HepG2 (cell line): ENCODE results near the gene RABL6. TPM values are rescaled to one million over a fixed set of nuclear protein-coding genes. Genes with fewer than 3 reads are reported as not detected.
A peak's percentile ranks its signal among the peaks of the same experiment; 100 is the strongest.

Experiments used
- BHLHE40 ChIP-seq: IDR thresholded peaks from 2 replicates; pipeline ENCODE4 v1.6.1; 2011; ENCODE audit warnings: low read length, improper control_type of control experiment
- BORCS8-MEF2B ChIP-seq: sonication (generic); formaldehyde crosslinking; IDR thresholded peaks from 2 replicates; pipeline ENCODE4 v1.8.0; 2022; ENCODE audit warnings: mild to moderate bottlenecking, missing genetic modification reagents
- FOXP4 ChIP-seq: sonication (generic); formaldehyde crosslinking; IDR thresholded peaks from 2 replicates; pipeline ENCODE4 v1.4.0; 2020; ENCODE audit warnings: missing genetic modification reagents
- GATA4 ChIP-seq: sonication (generic); IDR thresholded peaks from 2 replicates; pipeline ENCODE4 v1.6.1; 2016; ENCODE audit warnings: antibody characterized with exemption, low read depth, borderline replicate concordance
- HDAC2 ChIP-seq: sonication (generic); formaldehyde crosslinking; IDR thresholded peaks from 2 replicates; pipeline ENCODE4 v1.4.0; 2020; ENCODE audit warnings: missing genetic modification reagents
- MXI1 ChIP-seq: IDR thresholded peaks from 3 replicates; pipeline ENCODE4 v1.6.1; 2012; ENCODE audit warnings: low read depth, low read length, inconsistent platforms, borderline replicate concordance
- NFKBIZ ChIP-seq: IDR thresholded peaks from 2 replicates; pipeline ENCODE4 v1.6.1; 2018; ENCODE audit warnings: missing genetic modification reagents, missing compliant biosample characterization
- RFXAP ChIP-seq: sonication (generic); formaldehyde crosslinking; IDR thresholded peaks from 2 replicates; pipeline ENCODE4 v1.4.0; 2020; ENCODE audit warnings: missing genetic modification reagents, borderline replicate concordance
- TP53 ChIP-seq: sonication (generic); formaldehyde crosslinking; conservative IDR thresholded peaks from 2 replicates; pipeline ENCODE4 v1.4.0; 2020; ENCODE audit warnings: missing genetic modification reagents
- ZBTB7A ChIP-seq: sonication (generic); formaldehyde crosslinking; IDR thresholded peaks from 2 replicates; pipeline ENCODE4 v1.8.0; 2022; ENCODE audit warnings: mild to moderate bottlenecking, missing genetic modification reagents
- ZFX ChIP-seq: sonication (generic); formaldehyde crosslinking; IDR thresholded peaks from 2 replicates; pipeline ENCODE4 v1.4.0; 2020; ENCODE audit warnings: mild to moderate bottlenecking, low read depth, missing genetic modification reagents, moderate library complexity
- ZNF564 ChIP-seq: sonication (generic); formaldehyde crosslinking; IDR thresholded peaks from 2 replicates; pipeline ENCODE4 v1.8.1; 2023; ENCODE audit warnings: mild to moderate bottlenecking, missing genetic modification reagents
- polyA plus RNA-seq, 8 experiments: library from polyadenylated mRNA; depleted of rRNA in 3 of 8; stranded (reverse) in 7 of 8; unstranded in 1 of 8; fragments of >200 nt; fragmentation: Illumina TruSeq in 4 of 8; extraction: Trizol in 4 of 8; gene quantifications; 2 replicates each; pipeline versions ENCODE4 v1.2.1 to v1.2.3, GENCODE V29; 2011 to 2016; ENCODE audit warnings: low read depth in 4 of 8, missing spikeins in 1 of 8, mixed read lengths in 1 of 8; ENCODE audit not compliant: insufficient read depth in 1 of 8
- total RNA-seq, 5 experiments: library from RNA; depleted of rRNA; stranded (reverse); fragments of >200 nt; fragmentation: Illumina TruSeq; extraction: Trizol; gene quantifications; 2 replicates each; pipeline ENCODE4 v1.2.3, GENCODE V29; 2016; ENCODE audit warnings: low read depth in 1 of 5
- TF ChIP-seq, protein P1 (sequence below): sonication (generic); formaldehyde crosslinking; IDR thresholded peaks from 2 replicates; pipeline ENCODE4 v1.4.0; 2020; ENCODE audit warnings: mild to moderate bottlenecking, low read depth, missing genetic modification reagents
- TF ChIP-seq, protein P2 (sequence below): sonication (generic); formaldehyde crosslinking; IDR thresholded peaks from 2 replicates; pipeline ENCODE4 v1.8.0; 2022; ENCODE audit warnings: missing genetic modification reagents, mild to moderate bottlenecking, inconsistent platforms, borderline replicate concordance
- TF ChIP-seq, protein P3 (sequence below), 2 experiments: sonication (generic) in 1 of 2; formaldehyde crosslinking in 1 of 2; IDR thresholded peaks; 2 replicates each; pipeline versions ENCODE4 v1.4.0 to v1.6.1; 2018 to 2020; ENCODE audit warnings: missing genetic modification reagents in 2 of 2, borderline replicate concordance in 1 of 2, low read depth in 1 of 2, mild to moderate bottlenecking in 1 of 2, missing biosample characterization in 1 of 2

The RABL6 gene
- total and polyA plus RNA-seq, 2 of the 13 experiments (the other 11 are each of a cell fraction or from before 2014, with no cell fraction given) = 81.5 to 125 TPM

DNA sequence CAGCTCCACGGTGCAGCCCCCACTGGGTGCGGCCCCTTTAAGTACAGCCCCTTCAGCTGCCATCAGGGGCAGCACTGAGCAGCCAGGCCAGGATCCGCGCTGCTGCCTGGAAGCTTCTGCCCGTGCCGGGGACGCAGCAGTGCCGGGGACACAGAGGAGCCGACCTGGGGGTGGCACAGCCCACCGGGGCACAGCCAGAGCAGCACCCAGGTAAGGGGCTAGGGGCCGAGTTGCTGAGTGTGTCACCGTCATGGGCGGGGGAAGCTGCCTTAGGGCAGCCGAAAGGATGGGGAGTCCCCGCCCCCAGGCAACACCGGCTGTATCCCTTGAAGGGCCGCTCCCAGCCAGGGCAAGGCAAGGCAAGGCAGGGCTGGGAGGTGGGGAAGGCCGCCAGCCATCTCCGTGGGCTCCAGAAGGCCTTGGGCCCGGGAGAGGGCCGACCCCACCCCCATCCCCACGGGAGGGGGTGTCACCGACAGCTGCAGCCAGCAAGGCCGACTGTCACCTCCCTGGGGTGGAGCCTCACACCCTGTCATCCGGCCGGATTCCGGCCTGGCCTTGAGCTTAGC lies 34.7 kb downstream of the RABL6 start, which contains the start of gene AJM1 (continued):
- TF ChIP-seq NFKBIZ = 0 out of 2 replicates have a peak, but pooled peaks have one; percentile 16
- TF ChIP-seq HDAC2 (CRISPR knock-in tag) = peak; percentile 61
- TF ChIP-seq, protein P1, sequence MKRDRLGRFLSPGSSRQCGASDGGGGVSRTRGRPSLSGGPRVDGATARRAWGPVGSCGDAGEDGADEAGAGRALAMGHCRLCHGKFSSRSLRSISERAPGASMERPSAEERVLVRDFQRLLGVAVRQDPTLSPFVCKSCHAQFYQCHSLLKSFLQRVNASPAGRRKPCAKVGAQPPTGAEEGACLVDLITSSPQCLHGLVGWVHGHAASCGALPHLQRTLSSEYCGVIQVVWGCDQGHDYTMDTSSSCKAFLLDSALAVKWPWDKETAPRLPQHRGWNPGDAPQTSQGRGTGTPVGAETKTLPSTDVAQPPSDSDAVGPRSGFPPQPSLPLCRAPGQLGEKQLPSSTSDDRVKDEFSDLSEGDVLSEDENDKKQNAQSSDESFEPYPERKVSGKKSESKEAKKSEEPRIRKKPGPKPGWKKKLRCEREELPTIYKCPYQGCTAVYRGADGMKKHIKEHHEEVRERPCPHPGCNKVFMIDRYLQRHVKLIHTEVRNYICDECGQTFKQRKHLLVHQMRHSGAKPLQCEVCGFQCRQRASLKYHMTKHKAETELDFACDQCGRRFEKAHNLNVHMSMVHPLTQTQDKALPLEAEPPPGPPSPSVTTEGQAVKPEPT (CRISPR knock-in tag) = peak; percentile 44; the same call in 1 of the 2 replicates
- peak; percentile 51; the same call in 1 of the 2 replicates for TF ChIP-seq BORCS8-MEF2B (CRISPR knock-in tag)
- TF ChIP-seq GATA4 = 0 out of 2 replicates have a peak, but pooled peaks have one; percentile 14
- peak; percentile 75; the same call in 1 of the 2 replicates for TF ChIP-seq TP53 (CRISPR knock-in tag)
- TF ChIP-seq MXI1 = peak; percentile 66; the same call in 1 of the 3 replicates
- TF ChIP-seq, protein P2, sequence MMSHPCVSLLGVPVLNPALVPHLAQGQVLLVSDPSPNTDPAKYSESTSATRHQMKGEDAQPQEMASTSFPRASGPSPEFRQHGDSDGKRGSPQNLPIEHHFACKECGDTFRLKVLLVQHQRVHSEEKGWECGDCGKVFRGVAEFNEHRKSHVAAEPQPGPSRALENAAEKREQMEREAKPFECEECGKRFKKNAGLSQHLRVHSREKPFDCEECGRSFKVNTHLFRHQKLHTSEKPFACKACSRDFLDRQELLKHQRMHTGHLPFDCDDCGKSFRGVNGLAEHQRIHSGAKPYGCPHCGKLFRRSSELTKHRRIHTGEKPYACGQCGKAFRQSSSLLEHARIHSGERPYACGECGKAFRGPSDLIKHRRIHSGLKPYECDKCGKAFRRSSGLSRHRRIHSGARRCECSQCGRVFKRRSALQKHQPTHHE (CRISPR knock-in tag) = 0 out of 2 replicates have a peak, but pooled peaks have one; percentile 72
- 0 out of 2 replicates have a peak, but pooled peaks have one; percentile 55 for TF ChIP-seq RFXAP (CRISPR knock-in tag)
- peak; percentile 65; the same call in 1 of the 2 replicates for TF ChIP-seq ZNF564 (CRISPR knock-in tag)
- 0 out of 2 replicates have a peak, but pooled peaks have one; percentile 39 for TF ChIP-seq ZBTB7A (CRISPR knock-in tag)
- TF ChIP-seq BHLHE40 = peak; percentile 59; the same call in 1 of the 2 replicates
- TF ChIP-seq ZFX (CRISPR knock-in tag) = peak; percentile 83
- TF ChIP-seq, protein P3, sequence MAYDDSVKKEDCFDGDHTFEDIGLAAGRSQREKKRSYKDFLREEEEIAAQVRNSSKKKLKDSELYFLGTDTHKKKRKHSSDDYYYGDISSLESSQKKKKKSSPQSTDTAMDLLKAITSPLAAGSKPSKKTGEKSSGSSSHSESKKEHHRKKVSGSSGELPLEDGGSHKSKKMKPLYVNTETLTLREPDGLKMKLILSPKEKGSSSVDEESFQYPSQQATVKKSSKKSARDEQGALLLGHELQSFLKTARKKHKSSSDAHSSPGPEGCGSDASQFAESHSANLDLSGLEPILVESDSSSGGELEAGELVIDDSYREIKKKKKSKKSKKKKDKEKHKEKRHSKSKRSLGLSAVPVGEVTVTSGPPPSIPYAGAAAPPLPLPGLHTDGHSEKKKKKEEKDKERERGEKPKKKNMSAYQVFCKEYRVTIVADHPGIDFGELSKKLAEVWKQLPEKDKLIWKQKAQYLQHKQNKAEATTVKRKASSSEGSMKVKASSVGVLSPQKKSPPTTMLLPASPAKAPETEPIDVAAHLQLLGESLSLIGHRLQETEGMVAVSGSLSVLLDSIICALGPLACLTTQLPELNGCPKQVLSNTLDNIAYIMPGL (CRISPR knock-in tag; IDR thresholded peaks at IDR 0.05; ENCODE audit: borderline replicate concordance in 1 of 2, low read depth in 1 of 2) = peak; percentile 79 to 92; a peak in 3 of 4 replicates
- peak; percentile 37; the same call in 1 of the 2 replicates for TF ChIP-seq FOXP4 (CRISPR knock-in tag)
